Epithelial cell of esophagus (primary cell): ENCODE results near the gene SFI1.

Experiments
- DNase-seq: peaks from one replicate; pipeline ENCODE4 v3.0.0; 2010; ENCODE audit warnings: low read depth
- H3K4me3 ChIP-seq: 2 replicates; pipeline ENCODE4 v1.5.1; 2011; ENCODE audit warnings: mild to moderate bottlenecking, low read length, control low read depth
- CTCF ChIP-seq: IDR thresholded peaks from 2 replicates; pipeline ENCODE4 v1.5.1; 2011; ENCODE audit warnings: low read depth, mild to moderate bottlenecking, low read length, control low read depth, inconsistent platforms; ENCODE audit not compliant: insufficient read depth; ENCODE audit errors: missing control alignments

SFI1 gene

GRCh38 chr22:31630331-31631329 is 134.3 kb downstream of the SFI1 start:
- peak; percentile 70 for DNase-seq
- TF ChIP-seq CTCF = no peak
- peak overlapping the region; percentile 52 for H3K4me3 ChIP-seq

- no peak for TF ChIP-seq CTCF
- no peak overlapping the region for H3K4me3 ChIP-seq
- no peak for DNase-seq
Measured at GRCh38 chr22:31631436-31631835, 135.1 kb downstream of the SFI1 start.

DNA sequence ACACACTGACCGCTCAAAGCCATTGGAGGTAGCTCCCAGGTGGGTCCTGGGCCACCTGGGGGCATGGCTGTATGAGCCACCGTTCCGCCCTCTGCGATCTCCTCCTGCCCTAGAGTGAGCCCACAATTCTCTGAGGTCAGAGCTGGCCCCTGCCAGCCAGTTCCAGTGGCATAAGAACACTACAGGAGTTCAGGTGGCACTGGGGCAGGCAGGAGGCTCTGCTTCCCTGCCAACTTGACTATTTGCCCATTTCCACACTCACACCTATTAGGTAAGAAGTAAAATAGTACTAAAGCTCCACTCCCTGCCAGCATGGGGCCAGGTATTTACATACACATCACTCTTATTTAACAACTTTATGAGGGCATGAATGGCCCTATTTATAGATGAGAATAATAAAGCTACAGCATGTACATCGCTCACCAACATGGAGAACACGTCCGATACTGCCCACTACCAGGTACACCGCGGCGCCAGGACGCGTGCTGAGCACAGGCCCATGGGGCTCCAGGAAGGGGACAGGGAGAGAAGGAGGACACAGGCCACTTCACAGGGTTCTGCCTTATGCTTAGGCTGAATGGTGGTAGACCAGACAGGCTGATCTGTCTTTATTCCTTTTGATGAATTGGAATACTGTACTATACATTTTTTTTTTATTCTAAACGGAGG is 139.4 kb downstream of the SFI1 start:
- TF ChIP-seq CTCF = no peak
- no peak for DNase-seq
- H3K4me3 ChIP-seq = no peak overlapping the region

DNA sequence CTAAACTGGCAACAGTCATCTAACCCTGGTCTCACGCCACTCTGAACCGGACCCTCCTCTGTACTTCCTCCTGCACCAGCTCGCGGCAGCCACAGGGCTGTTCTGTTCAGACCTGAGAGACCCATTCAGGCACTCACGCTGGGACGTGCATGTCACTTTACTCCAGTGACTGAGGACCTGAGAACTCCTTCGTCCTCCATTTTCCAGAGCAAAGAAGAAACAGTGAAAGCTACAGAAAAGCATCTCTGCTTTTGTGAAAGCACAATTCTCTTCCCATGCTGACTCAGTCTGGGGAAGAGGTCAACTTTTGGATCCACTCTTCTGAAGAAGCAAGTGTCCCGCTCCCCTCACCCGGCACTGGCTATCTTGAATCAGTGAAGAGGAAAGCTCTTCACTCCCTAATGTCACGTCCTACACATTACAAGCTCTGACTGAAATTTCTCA is 141.1 kb downstream of the SFI1 start:
- no peak for DNase-seq
- no peak for TF ChIP-seq CTCF
- H3K4me3 ChIP-seq = no peak overlapping the region

- no peak overlapping the region for H3K4me3 ChIP-seq
- DNase-seq = peak; percentile 41
- no peak for TF ChIP-seq CTCF
Measured at GRCh38 chr22:31637891-31638618, 141.7 kb downstream of the SFI1 start.

- H3K4me3 ChIP-seq = no peak overlapping the region
- TF ChIP-seq CTCF = no peak
- no peak for DNase-seq
Measured at GRCh38 chr22:31639436-31640039, 143.2 kb downstream of the SFI1 start.
